ENCODE measurements around the gene TCF7.

Gene TCF7

GRCh38 chr5:134114886-134115805, 665 bp downstream of the TCF7 start:
- DNase-seq (ENCODE audit: low read depth), result no peak

DNA sequence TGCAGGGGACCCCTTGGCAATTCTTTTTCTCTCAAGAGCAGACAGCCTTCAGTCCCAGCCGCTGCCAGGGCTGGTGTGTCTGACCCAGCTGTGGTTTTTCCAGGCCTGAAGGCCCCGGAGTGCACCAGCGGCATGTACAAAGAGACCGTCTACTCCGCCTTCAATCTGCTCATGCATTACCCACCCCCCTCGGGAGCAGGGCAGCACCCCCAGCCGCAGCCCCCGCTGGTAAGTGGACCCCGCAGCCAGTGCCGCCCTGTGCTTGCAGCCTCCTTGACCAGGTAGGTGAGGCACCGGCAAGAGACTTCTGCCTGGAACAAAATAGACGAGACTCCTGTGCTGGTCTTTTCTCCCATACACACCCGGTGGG, 1.3 kb downstream of the TCF7 start:
- DNase-seq (ENCODE audit: low read depth), result no peak

GRCh38 chr5:134116286-134116685, 1.8 kb downstream of the TCF7 start:
- DNase-seq (ENCODE audit: low read depth), result no peak

DNA sequence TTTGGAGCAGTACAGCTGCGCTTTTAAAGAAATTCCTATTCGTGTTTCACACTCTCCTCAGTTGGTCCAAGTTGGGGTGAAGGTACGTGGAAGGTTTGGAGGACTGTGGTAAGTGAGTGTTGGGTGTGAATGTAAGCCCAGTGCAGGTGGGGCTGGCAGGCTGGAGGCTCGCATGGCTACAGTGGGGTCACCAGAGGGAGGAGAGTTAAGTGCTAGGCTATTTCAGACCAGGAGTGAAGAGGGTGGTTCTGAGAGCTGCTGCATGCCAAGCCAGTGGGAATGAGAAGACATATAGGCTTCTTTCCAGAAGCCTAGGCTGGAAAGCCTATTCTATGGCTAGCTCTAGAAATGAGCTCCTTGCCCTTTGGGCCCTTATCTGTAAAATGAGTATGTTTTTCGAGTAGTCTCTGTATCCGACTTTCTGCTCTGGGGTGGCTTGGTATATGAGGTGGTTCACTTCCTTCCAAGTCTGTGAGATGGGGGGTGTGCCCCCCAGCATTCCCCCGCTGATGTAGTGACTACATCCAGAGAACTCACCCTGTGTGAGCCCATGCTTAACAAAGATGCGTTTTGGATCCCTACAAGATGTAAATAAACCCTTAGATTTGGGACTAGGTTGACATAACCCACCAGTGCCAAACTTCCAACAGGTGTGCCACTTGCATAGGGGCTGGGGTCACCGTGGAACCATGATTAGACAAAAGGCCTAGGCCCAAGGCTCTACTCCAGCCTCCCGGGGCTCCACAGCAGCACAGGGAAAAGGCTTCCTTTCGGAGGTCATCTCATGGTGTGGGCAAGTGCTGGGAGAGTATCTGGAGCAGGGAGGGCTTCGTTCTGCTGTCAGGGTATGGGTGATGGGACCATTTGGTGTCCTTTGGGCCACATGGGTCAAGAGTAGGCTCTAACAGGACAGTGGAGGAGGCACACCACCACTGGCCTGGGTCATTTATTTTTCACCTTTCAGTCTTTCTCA, 2.6 kb downstream of the TCF7 start:
- no peak for DNase-seq (ENCODE audit: low read depth)

- no peak for DNase-seq (ENCODE audit: low read depth)
Observed at GRCh38 chr5:134118212-134118835, 3.8 kb downstream of the TCF7 start.

DNA sequence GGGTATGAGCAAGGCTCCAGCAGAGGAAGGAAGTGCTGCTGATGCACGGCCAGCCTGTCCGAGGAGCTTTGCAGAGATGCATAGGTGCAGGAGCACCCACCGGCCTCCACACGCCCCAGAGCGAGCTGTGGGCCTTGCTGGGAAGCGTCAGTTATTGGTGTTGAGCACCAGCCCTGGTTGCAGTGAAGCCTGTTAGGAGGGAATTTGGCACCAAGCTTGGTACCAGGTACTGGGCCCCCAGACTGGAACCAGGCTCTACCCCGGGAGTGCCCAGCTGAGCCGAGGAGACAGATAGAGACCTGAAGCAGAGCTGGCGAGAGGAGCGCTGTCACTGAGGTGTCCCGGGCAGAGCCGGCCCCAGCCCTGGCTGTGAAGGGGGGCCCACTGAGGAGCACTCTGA, 5.2 kb downstream of the TCF7 start:
- no peak for DNase-seq (ENCODE audit: low read depth)

DNA sequence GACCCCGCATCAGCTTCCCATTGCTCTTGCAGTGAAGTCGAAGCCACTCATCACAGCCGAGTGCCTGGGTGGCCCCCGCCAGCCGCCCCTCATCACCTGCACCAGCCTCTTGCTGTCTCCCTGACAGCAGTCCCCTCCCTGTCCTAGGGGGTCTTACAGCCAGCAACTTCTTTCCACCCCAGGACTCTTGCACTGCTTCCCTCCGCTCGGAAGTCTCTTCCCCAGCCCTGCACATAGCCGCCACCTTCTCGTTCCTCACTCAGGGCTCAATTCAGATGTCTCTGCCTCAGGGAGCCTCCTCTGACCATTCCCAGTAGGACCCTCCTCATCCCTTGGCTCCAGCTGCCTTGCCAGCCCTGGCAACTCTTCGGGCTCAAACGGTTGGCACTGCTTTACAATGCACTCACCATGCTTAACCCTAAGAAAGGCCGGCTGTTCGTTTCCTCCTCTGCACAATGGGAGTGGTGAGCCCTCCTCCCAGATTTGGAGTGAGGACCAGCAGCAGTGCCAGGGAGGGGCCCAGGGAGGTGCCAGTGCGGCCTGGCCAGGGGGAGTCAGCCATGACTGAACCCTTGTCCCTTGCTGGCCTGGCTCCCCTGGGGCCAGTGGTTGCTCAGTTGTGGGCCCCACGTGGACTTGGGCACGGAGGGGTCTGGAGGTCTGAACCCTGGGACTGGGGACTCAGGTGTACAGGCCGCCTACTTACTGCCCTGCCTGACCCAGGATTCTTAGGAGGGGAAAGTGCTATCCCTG, 6.1 kb downstream of the TCF7 start:
- DNase-seq (ENCODE audit: low read depth), result no peak

- no peak for DNase-seq (ENCODE audit: low read depth)
Observed at GRCh38 chr5:134122530-134122929, 8.0 kb downstream of the TCF7 start.

DNA sequence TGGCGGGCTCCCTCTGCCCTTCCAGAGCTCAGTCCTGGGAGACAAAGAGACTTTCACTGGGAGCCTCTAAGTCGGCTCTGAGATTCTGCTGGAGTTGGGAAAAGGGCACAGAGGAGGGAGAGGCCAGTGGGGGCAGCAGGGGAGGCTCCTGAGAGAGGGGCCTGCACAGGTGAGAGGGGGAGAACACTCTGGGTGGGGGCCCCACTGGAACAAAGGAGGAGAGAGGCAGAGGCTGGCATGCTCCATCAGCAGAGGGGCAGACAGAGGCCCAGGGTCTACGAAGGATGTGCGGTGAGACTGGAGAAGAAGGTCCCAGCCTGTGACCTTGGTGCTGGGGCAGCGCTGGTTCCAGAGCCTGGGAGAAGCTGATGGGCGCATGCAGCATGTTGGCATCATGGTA, 8.9 kb downstream of the TCF7 start:
- no peak for DNase-seq (ENCODE audit: low read depth)

- DNase-seq (ENCODE audit: low read depth), result no peak
Observed at GRCh38 chr5:134124289-134125038, 10.0 kb downstream of the TCF7 start.

DNA sequence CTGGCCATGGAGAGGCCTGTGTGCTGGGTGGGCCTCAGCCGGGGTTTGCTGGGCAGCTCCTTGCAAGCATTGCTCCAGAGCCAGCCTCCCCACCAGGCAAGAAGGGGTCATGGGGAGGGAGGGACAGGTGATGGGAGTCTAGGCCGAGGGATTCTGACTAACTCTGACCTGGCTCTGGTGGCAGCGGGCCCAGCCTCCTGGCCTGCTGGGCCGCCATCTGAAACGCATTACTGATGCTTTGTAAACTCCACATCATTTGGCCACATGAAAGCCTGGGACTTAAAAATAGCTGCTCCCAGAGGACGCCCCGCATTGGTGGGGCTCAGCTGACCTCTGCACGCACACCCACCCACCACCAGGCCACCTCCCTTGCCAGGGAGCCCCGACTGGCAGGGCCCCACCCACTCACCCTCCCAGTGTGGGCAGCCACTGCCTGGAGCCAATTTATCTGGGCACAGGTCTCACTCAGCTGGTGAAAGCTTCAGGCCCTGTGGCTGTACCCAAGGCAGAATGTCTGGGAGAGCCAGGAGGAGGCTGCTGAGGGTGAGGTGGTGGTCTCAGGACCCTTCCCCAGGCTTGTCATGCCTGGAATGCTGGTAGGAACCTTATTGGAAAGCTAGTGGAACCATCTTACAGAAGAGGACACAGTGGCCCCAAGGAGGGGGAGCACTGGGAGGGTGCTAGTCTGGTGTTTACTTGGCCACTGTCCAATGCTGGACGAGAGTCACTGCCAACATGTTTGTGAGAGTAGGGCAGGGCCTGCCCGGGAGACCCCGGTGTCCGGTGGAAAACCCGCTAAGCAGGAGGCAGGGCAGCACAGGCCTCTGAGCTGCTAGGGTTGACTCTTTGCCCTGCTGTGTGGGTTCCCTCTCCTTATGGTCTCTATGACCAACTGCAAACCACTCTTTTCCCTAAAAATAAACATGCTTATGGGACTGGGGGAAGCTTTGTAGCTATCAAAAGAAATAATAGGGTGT, 10.8 kb downstream of the TCF7 start:
- peak; percentile 46 for DNase-seq (ENCODE audit: low read depth)

- DNase-seq (ENCODE audit: low read depth), result no peak
Observed at GRCh38 chr5:134127376-134127861, 12.9 kb downstream of the TCF7 start.

- no peak for DNase-seq (ENCODE audit: low read depth)
Observed at GRCh38 chr5:134127988-134128647, 13.6 kb downstream of the TCF7 start.

DNA sequence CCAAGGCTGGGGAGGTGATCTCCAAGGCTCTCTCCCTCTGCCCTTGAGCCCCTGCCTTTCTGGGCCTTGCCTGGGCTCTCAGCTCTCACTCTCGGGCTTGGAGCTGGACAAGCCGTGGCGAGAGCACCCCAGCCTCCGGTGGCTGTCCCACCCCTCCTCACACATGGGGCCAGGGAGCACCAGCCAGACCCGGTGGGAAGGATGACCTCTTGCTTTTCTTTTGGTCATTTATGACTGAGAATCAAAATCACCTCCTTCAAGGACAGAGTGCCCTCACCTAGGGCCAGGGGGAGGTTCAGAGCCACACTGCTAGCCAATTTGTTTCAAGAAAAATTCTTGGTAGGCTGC, 14.1 kb downstream of the TCF7 start:
- DNase-seq (ENCODE audit: low read depth), result no peak

GRCh38 chr5:134129411-134130238, 15.1 kb downstream of the TCF7 start:
- no peak for DNase-seq (ENCODE audit: low read depth)

DNA sequence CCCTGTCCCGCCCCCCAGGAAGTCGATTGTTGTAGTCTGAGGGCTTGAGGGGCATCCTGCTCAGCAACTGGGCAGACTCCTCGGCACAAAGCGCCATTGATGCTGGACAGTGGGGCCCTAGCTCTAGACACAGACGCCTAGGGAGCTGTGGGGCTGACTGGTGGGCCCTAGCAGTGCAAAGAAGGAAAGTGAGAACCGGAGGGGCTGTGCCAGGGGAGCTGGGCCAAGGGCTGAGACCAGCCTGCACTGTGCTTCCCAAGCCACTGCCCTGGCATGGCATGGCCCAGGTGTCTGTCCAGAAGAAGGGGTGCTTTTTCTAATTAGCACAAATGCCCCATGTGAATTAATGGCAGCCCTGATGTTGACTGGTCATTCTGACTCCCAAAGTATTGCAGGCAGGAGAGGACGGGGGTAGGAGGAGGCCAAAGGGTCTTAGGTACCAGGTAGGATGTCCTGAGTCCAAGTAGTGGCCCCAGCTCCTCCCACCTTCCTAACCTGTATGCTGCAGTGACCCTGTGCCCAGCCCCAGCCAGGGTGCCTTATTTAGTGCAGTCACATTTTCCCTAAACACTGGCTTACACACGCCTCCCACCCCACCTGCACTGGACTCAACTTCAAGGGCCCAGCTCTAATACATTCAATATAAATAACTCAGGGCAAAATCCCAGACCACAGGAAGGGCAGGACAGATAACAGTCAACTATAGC, 15.9 kb downstream of the TCF7 start:
- no peak for DNase-seq (ENCODE audit: low read depth)

DNA sequence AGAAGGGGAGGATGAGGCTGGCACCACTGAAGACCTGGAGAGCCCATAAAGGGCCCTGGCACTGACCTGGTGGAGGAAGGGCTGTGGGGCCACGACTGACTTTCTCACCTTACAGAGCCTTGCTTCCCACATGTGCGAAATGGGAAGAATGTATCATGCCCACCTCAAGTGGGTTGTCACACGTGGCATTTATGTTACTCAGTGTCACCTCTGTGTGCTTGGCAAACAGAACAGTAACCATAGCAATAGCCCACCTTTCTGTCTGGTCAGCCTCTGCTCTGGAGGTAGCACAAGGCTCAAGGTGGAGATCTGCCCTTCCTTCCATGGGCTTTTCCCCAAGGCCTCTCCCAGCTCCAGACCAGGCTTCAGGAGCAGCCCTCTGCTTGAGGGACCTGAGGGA, 16.7 kb downstream of the TCF7 start:
- no peak for DNase-seq (ENCODE audit: low read depth)
